ENCODE measurements around the gene KCNK4.

Gene KCNK4

DNA sequence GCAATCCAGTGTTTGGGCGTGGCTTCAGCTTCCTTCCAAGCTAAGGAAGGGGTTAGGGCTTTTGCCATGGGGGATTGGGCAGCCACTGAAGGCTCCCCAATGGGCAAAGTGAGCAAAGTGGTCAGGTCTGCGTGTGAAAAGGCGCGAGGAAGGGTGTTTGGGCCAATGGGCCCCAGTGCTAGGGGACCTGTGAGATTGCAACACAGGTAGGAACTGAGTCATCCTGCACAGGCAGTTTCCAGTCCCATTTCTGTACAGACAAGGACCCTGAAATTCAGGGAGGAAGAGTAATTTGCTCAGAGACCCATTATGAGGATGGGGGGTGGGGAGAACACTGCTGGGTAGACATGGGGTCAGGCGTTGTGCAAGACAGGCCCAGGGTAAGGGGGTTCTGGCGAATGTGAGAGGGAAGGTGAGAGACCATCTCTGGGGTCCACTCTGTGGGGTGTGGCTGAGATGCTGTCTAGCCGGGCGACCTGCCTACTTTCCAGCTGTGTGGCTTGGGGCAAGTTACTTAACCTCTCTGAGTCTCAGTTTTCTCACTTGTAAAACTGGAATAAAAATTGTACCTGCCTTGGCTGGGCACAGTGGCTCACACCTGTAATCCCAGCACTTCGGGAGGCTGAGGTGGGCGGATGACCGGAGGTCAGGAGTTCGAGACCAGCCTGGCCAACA, 56.2 kb downstream of the KCNK4 start:
- DNase-seq (ENCODE audit: low read depth) = no peak

GRCh38 chr11:64348383-64349024, 57.4 kb downstream of the KCNK4 start:
- no peak for DNase-seq (ENCODE audit: low read depth)

DNA sequence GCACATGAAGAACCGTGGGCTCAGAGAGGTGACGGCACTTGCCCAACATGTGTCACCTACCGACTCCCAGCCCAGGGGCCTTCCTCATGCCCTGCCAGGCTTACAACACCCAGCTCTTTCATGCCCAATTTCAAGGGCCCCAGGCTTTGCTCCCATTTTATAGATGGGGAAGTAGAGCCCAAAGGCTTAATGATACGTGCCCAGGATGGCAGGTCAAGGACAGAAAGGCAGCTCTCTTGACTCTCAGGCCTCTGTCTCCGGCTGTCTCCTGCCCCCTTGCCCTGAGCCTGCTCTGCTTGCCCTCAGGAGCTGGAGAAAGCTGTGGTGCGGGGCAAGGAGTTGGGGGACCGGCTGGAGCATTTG, 57.9 kb downstream of the KCNK4 start:
- no peak for DNase-seq (ENCODE audit: low read depth)

DNA sequence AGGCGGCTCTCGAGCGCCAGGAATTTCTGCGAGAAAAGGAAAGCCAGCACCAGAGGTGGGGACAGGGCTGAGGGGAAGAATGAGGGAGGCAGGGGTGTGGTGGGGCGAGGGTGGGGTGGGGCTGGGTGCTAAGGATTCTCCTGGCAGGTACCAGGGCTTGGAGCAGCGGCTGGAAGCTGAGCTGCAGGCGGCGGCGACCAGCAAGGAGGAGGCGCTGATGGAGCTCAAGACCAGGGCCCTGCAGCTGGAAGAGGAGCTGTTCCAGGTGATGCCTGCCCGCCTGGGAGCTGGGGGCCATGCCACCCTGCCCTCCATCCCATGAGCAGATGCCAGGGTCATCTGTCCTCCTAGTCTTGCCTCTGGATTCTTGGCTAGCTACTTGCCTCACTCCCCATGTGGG, 58.3 kb downstream of the KCNK4 start:
- no peak for DNase-seq (ENCODE audit: low read depth)
